Mucosa of descending colon (tissue), 3 donors: ENCODE measurements around the gene F3. TPM values are rescaled to one million over a fixed set of nuclear protein-coding genes. Genes with fewer than 3 reads are reported as not detected.

Experiments used
- ATAC-seq: fragments of 200-7000 bp; cut with Tn5 transposase; one replicate; pipeline ENCODE4 v1.9.1; 2020; ENCODE audit warnings: mild to moderate bottlenecking, moderate library complexity
- DNase-seq, 3 donors: peaks; one replicate each; pipeline ENCODE4 v3.0.0-alpha.2; 2020
- H3K36me3 ChIP-seq: fragments of 200-600 bp; one replicate; pipeline ENCODE4 v1.8.0; 2021; ENCODE audit warnings: low read depth, mild to moderate bottlenecking
- H3K4me1 ChIP-seq: fragments of 200-600 bp; one replicate; pipeline ENCODE4 v1.8.0; 2021; ENCODE audit warnings: low read depth, mild to moderate bottlenecking
- H3K4me3 ChIP-seq: fragments of 200-600 bp; one replicate; pipeline ENCODE4 v1.8.0; 2021; ENCODE audit warnings: mild to moderate bottlenecking
- H3K9me3 ChIP-seq: fragments of 200-600 bp; one replicate; pipeline ENCODE4 v1.8.0; 2021; ENCODE audit warnings: mild to moderate bottlenecking
- CTCF ChIP-seq: fragments of 200-600 bp; IDR thresholded peaks from one replicate; pipeline ENCODE4 v1.8.0; 2022; ENCODE audit warnings: antibody characterized with exemption, mild to moderate bottlenecking
- intact Hi-C, 2 donors: fragments of 100-400 bp; cut with DNase I in 1 of 2; cut with micrococcal nuclease in 1 of 2; formaldehyde crosslinking; loops; one replicate each; pipeline versions ENCODE4 v1.11.0 to v1.11.1; 2022; cut with DNase I, micrococcal nuclease
- total RNA-seq, 3 donors: library from RNA; stranded (reverse); fragmentation: NEBNext Ultra II Directional in 2 of 3; extraction: Animal tissue kit (Norgen Biotek cat#: 25700) in 2 of 3; gene quantifications; one replicate each; pipeline versions ENCODE4 v1.2.1 to v1.2.4, GENCODE V29; 2021 to 2023
- donor health status: DM: no; HTN: no; CAD: no; lungs with moderate emphysema.
- donor health status: DM: no; HTN: no; CAD: no.
- donor health status: DM: no; HTN: yes; CAD: no.

F3 gene
- total RNA-seq, 3 donors from 2014 or later, result 24.4 to 44.3 (median 33.2) TPM

- no peaks in the 10 kb centered on the region for H3K9me3 ChIP-seq
- DNase-seq, result peak; percentile 62 to 63 (median 63)
- peaks cover 3% of the 10 kb centered on the region for H3K4me1 ChIP-seq
- TF ChIP-seq CTCF, result no peak
- no peaks in the 10 kb centered on the region for H3K36me3 ChIP-seq
- peak; percentile 23 for ATAC-seq
- intact Hi-C loops, result loop anchor here in 1 of 2 donors (10.0 kb wide), 1 partner anchor 63 kb away; no protein-coding TSS in a partner anchor
- peak overlapping the region; percentile 71 for H3K4me3 ChIP-seq
Observed at GRCh38 chr1:94542088-94542870, 720 bp upstream of the F3 start.

- no peaks in the 10 kb centered on the region for H3K9me3 ChIP-seq
- H3K36me3 ChIP-seq, result no peaks in the 10 kb centered on the region
- peak overlapping the region; percentile 71 for H3K4me3 ChIP-seq
- no peak for TF ChIP-seq CTCF
- intact Hi-C loops, result loop anchor here in 1 of 2 donors (10.0 kb wide), 1 partner anchor 64 kb away; no protein-coding TSS in a partner anchor
- ATAC-seq (no peak), DNase-seq (no peak)
- H3K4me1 ChIP-seq, result peaks cover 3% of the 10 kb centered on the region
Observed at GRCh38 chr1:94540440-94541245, 916 bp downstream of the F3 start.

GRCh38 chr1:94539496-94539895 is 2.1 kb downstream of the F3 start:
- no peaks in the 10 kb centered on the region for H3K36me3 ChIP-seq
- DNase-seq, result no peak
- no peak for ATAC-seq
- no peaks in the 10 kb centered on the region for H3K9me3 ChIP-seq
- TF ChIP-seq CTCF, result no peak
- H3K4me1 ChIP-seq, result peaks cover 3% of the 10 kb centered on the region
- H3K4me3 ChIP-seq, result no peak overlapping the region
- intact Hi-C loops, result loop anchor here in 1 of 2 donors (5.0 kb wide), 1 partner anchor 258 kb away; no protein-coding TSS in a partner anchor

GRCh38 chr1:94538243-94538827 is 3.2 kb downstream of the F3 start:
- ATAC-seq (no peak), DNase-seq (no peak)
- intact Hi-C loops, result loop anchor here in 1 of 2 donors (5.0 kb wide), 1 partner anchor 259 kb away; no protein-coding TSS in a partner anchor
- peaks cover 3% of the 10 kb centered on the region for H3K4me1 ChIP-seq
- H3K36me3 ChIP-seq, result no peaks in the 10 kb centered on the region
- no peaks in the 10 kb centered on the region for H3K9me3 ChIP-seq
- H3K4me3 ChIP-seq, result no peak overlapping the region
- TF ChIP-seq CTCF, result no peak

- no peaks in the 10 kb centered on the region for H3K36me3 ChIP-seq
- no peak for DNase-seq
- TF ChIP-seq CTCF, result no peak
- intact Hi-C loops, result loop anchor here in 1 of 2 donors (5.0 kb wide), 1 partner anchor 260 kb away; no protein-coding TSS in a partner anchor
- H3K4me1 ChIP-seq, result peaks cover 3% of the 10 kb centered on the region
- H3K9me3 ChIP-seq, result no peaks in the 10 kb centered on the region
- H3K4me3 ChIP-seq, result no peak overlapping the region
- no peak for ATAC-seq
Observed at GRCh38 chr1:94537254-94537653, 4.3 kb downstream of the F3 start.
